KMS-11 (cell line): ENCODE results near the gene SMIM15.

Experiments
- H2AFZ ChIP-seq: fragments of 200-600 bp; sonication (generic); 2 replicates; pipeline ENCODE4 v1.6.1; 2016; ENCODE audit warnings: antibody characterized with exemption, mixed run types, low read depth
- H3K27ac ChIP-seq: fragments of 200-600 bp; sonication (generic); 2 replicates; pipeline ENCODE4 v1.6.1; 2016; ENCODE audit warnings: mild to moderate bottlenecking, mixed run types
- H3K27me3 ChIP-seq: fragments of 200-600 bp; sonication (generic); 2 replicates; pipeline ENCODE4 v1.6.1; 2017; ENCODE audit warnings: mild to moderate bottlenecking, low read depth, mixed run types, moderate library complexity; ENCODE audit not compliant: insufficient read depth
- H3K36me3 ChIP-seq: fragments of 200-600 bp; sonication (generic); 2 replicates; pipeline ENCODE4 v1.6.1; 2017; ENCODE audit warnings: mild to moderate bottlenecking, mixed run types; ENCODE audit not compliant: insufficient read depth
- H3K4me1 ChIP-seq: fragments of 200-600 bp; sonication (generic); 2 replicates; pipeline ENCODE4 v1.6.1; 2016; ENCODE audit warnings: mild to moderate bottlenecking, low read depth, mixed run types; ENCODE audit not compliant: poor library complexity, severe bottlenecking
- H3K4me2 ChIP-seq: fragments of 200-600 bp; sonication (generic); 2 replicates; pipeline ENCODE4 v1.7.0; 2016; ENCODE audit warnings: mild to moderate bottlenecking, mixed run types
- H3K4me3 ChIP-seq: fragments of 200-600 bp; sonication (generic); IDR thresholded peaks from 2 replicates; pipeline ENCODE4 v1.6.1; 2017; ENCODE audit warnings: low read depth, low read length, mixed read lengths; ENCODE audit not compliant: insufficient read depth
- H3K79me2 ChIP-seq: fragments of 200-600 bp; sonication (generic); 2 replicates; pipeline ENCODE4 v1.6.1; 2016; ENCODE audit warnings: low read depth, mixed run types; ENCODE audit not compliant: insufficient read depth
- H3K9ac ChIP-seq: fragments of 200-600 bp; sonication (generic); 2 replicates; pipeline ENCODE4 v1.6.1; 2016; ENCODE audit warnings: mild to moderate bottlenecking, mixed run types
- H4K20me1 ChIP-seq: fragments of 200-600 bp; sonication (generic); 2 replicates; pipeline ENCODE4 v1.6.1; 2016; ENCODE audit warnings: mild to moderate bottlenecking, mixed run types; ENCODE audit not compliant: insufficient read depth
- CTCF ChIP-seq: fragments of 200-600 bp; sonication (generic); conservative IDR thresholded peaks from 2 replicates; pipeline ENCODE4 v1.6.1; 2017; ENCODE audit warnings: low read depth, mild to moderate bottlenecking, antibody characterized with exemption, low read length, moderate library complexity, mixed read lengths

SMIM15 gene

GRCh38 chr5:61184708-61185107 is 22.4 kb upstream of the SMIM15 start:
- no peak overlapping the region for H3K4me2 ChIP-seq
- no peaks in the 10 kb centered on the region for H3K36me3 ChIP-seq
- no peak overlapping the region for H2AFZ ChIP-seq
- H3K27ac ChIP-seq: no peak overlapping the region
- H3K9ac ChIP-seq: no peak overlapping the region
- no peaks in the 10 kb centered on the region for H3K79me2 ChIP-seq
- H3K27me3 ChIP-seq: no peaks in the 10 kb centered on the region
- TF ChIP-seq CTCF: no peak
- no peaks in the 10 kb centered on the region for H3K4me1 ChIP-seq
- H4K20me1 ChIP-seq: no peaks in the 10 kb centered on the region
- no peak overlapping the region for H3K4me3 ChIP-seq

GRCh38 chr5:61183538-61183937 is 21.3 kb upstream of the SMIM15 start:
- H3K4me1 ChIP-seq: no peaks in the 10 kb centered on the region
- TF ChIP-seq CTCF: no peak
- H3K4me3 ChIP-seq: no peak overlapping the region
- no peak overlapping the region for H3K27ac ChIP-seq
- no peaks in the 10 kb centered on the region for H3K27me3 ChIP-seq
- no peaks in the 10 kb centered on the region for H4K20me1 ChIP-seq
- no peaks in the 10 kb centered on the region for H3K79me2 ChIP-seq
- no peak overlapping the region for H3K9ac ChIP-seq
- H2AFZ ChIP-seq: no peak overlapping the region
- no peak overlapping the region for H3K4me2 ChIP-seq
- H3K36me3 ChIP-seq: no peaks in the 10 kb centered on the region

GRCh38 chr5:61182449-61182848 is 20.2 kb upstream of the SMIM15 start:
- Histone ChIP-seq H3K9ac (no peak overlapping the region), H4K20me1 (no peaks in the 10 kb centered on the region), H3K36me3 (no peaks in the 10 kb centered on the region), H2AFZ (no peak overlapping the region), H3K4me2 (no peak overlapping the region), H3K27ac (no peak overlapping the region), H3K4me3 (no peak overlapping the region), H3K79me2 (no peaks in the 10 kb centered on the region), H3K4me1 (peaks cover 8% of the 10 kb centered on the region), H3K27me3 (no peaks in the 10 kb centered on the region)
- no peak for TF ChIP-seq CTCF

GRCh38 chr5:61180886-61181285 is 18.6 kb upstream of the SMIM15 start:
- H3K36me3 ChIP-seq: no peaks in the 10 kb centered on the region
- H2AFZ ChIP-seq: no peak overlapping the region
- no peak overlapping the region for H3K9ac ChIP-seq
- H3K4me3 ChIP-seq: no peak overlapping the region
- peaks cover 8% of the 10 kb centered on the region for H3K4me1 ChIP-seq
- no peaks in the 10 kb centered on the region for H3K79me2 ChIP-seq
- no peak overlapping the region for H3K4me2 ChIP-seq
- H3K27me3 ChIP-seq: no peaks in the 10 kb centered on the region
- no peak for TF ChIP-seq CTCF
- no peak overlapping the region for H3K27ac ChIP-seq
- H4K20me1 ChIP-seq: no peaks in the 10 kb centered on the region

- Histone ChIP-seq H3K79me2 (no peaks in the 10 kb centered on the region), H3K4me3 (no peak overlapping the region), H3K36me3 (no peaks in the 10 kb centered on the region), H3K27ac (no peak overlapping the region), H2AFZ (no peak overlapping the region), H3K4me2 (no peak overlapping the region), H4K20me1 (no peaks in the 10 kb centered on the region), H3K9ac (no peak overlapping the region), H3K4me1 (peaks cover 8% of the 10 kb centered on the region), H3K27me3 (no peaks in the 10 kb centered on the region)
- no peak for TF ChIP-seq CTCF
These were observed 16.4 kb upstream of the SMIM15 start for GRCh38 chr5:61178702-61179101.
